Spleen (tissue), 11 donors: Measurements from ENCODE around the gene COQ6. TPM values are rescaled to one million over a fixed set of nuclear protein-coding genes. Genes with fewer than 3 reads are reported as not detected.
"Not testable (repeated sequence)": the region's sequence is repeated elsewhere in the genome, so short reads cannot be mapped to it uniquely, and the experiment has no call there.

Experiments
- DNase-seq: peaks from one replicate; pipeline ENCODE4 v3.0.0-alpha.2; 2020
- H3K27ac ChIP-seq, 8 donors: fragments of 200-600 bp; sonication (generic) in 7 of 8; 1 replicate in 4 of 8; 2 replicates in 4 of 8; pipeline versions ENCODE4 v1.5.0 to v1.8.0; 2016 to 2021; ENCODE audit warnings: inconsistent platforms in 4 of 8, mild to moderate bottlenecking in 4 of 8, moderate library complexity in 1 of 8
- H3K27me3 ChIP-seq, 7 donors: fragments of 200-600 bp; sonication (generic) in 6 of 7; replicated peaks in 1 of 7; 1 replicate in 4 of 7; 2 replicates in 3 of 7; pipeline versions ENCODE4 v1.5.0 to v1.8.0; 2016 to 2021; ENCODE audit warnings: inconsistent platforms in 3 of 7, mild to moderate bottlenecking in 1 of 7
- H3K36me3 ChIP-seq, 6 donors: fragments of 200-600 bp; sonication (generic) in 5 of 6; 1 replicate in 4 of 6; 2 replicates in 2 of 6; pipeline versions ENCODE4 v1.5.0 to v1.8.0; 2016 to 2021; ENCODE audit warnings: inconsistent platforms in 2 of 6
- H3K4me1 ChIP-seq, 6 donors: fragments of 200-600 bp; sonication (generic) in 5 of 6; 1 replicate in 3 of 6; 2 replicates in 3 of 6; pipeline versions ENCODE4 v1.5.0 to v1.8.0; 2016 to 2021; ENCODE audit warnings: inconsistent platforms in 3 of 6
- H3K4me3 ChIP-seq, 8 donors: fragments of 200-600 bp; sonication (generic) in 7 of 8; 1 replicate in 4 of 8; 2 replicates in 4 of 8; pipeline versions ENCODE4 v1.5.0 to v1.8.0; 2016 to 2021; ENCODE audit warnings: inconsistent platforms in 4 of 8, mild to moderate bottlenecking in 4 of 8, moderate library complexity in 2 of 8
- H3K9me3 ChIP-seq, 8 donors: fragments of 200-600 bp; sonication (generic) in 7 of 8; 1 replicate in 4 of 8; 2 replicates in 4 of 8; pipeline versions ENCODE4 v1.5.0 to v1.8.0; 2016 to 2021; ENCODE audit warnings: inconsistent platforms in 4 of 8
- POLR2A ChIP-seq, 3 donors: fragments of 450-650 bp; IDR thresholded peaks; one replicate each; pipeline ENCODE4 v1.5.1; 2017; ENCODE audit warnings: antibody characterized with exemption in 3 of 3, mild to moderate bottlenecking in 1 of 3
- POLR2AphosphoS5 ChIP-seq, 3 donors: sonication (generic); formaldehyde crosslinking; IDR thresholded peaks; one replicate each; pipeline ENCODE4 v1.5.1; 2017; ENCODE audit warnings: antibody characterized with exemption in 3 of 3
- WGBS, 5 donors: extraction: QIAGEN DNeasy Blood & Tissue Kit in 3 of 5; methylation state at CpG; one replicate each; pipeline versions ENCODE4 v1.1.5 to v1.1.7; 2013 to 2018; 5-methylcytosine and 5-hydroxymethylcytosine counted together
- intact Hi-C: fragments of 100-400 bp; cut with DNase I; formaldehyde crosslinking; loops from one replicate; pipeline ENCODE4 v1.15.0; 2023; ENCODE audit warnings: low total_unique reads
- polyA plus RNA-seq, 3 donors: library from polyadenylated mRNA; stranded (reverse); fragments of 200-250 nt; gene quantifications; one replicate each; pipeline ENCODE4 v1.2.1, GENCODE V29; 2013
- small RNA-seq, 4 donors: library from RNA; depleted of rRNA; stranded (forward); fragments of <200 nt; gene quantifications; one replicate each; pipeline ENCODE3, GENCODE V24; 2016
- total RNA-seq, 7 donors: library from RNA; depleted of rRNA in 3 of 7; stranded (reverse); fragments of >200 nt in 3 of 7; fragmentation: NEBNext Ultra II Directional in 4 of 7; extraction: Animal tissue kit (Norgen Biotek cat#: 25700) in 4 of 7; gene quantifications; one replicate each; pipeline versions ENCODE4 v1.1.0 to v1.2.1, GENCODE V29; 2016 to 2021
- TF ChIP-seq, protein P1 (sequence below), 11 experiments: fragments of 200-600 bp in 7 of 11; fragments of 450-650 bp in 4 of 11; sonication (generic) in 4 of 11; IDR thresholded peaks in 8 of 11; conservative IDR thresholded peaks in 3 of 11; 1 replicate in 7 of 11; 2 replicates in 4 of 11; pipeline versions ENCODE4 v1.4.0 to v1.8.0; 2016 to 2021; ENCODE audit warnings: antibody characterized with exemption in 11 of 11, inconsistent platforms in 4 of 11, mild to moderate bottlenecking in 1 of 11
- donor health status: healthy with polysubstance abuse.
- donor health status: DM: no; HTN: no; CAD: no; lungs with moderate emphysema.
- donor health status: DM: no; HTN: no; CAD: no.
- donor health status: Bipolar disorder and iron deficiency.
- donor health status: healthy.
- donor health status: DM: no; HTN: no; CAD: no.
- donor health status: DM: yes; HTN: yes; CAD: no.

The COQ6 gene
- total and polyA plus RNA-seq, 10 donors = 15.1 to 35.4 (median 24.1) TPM

DNA sequence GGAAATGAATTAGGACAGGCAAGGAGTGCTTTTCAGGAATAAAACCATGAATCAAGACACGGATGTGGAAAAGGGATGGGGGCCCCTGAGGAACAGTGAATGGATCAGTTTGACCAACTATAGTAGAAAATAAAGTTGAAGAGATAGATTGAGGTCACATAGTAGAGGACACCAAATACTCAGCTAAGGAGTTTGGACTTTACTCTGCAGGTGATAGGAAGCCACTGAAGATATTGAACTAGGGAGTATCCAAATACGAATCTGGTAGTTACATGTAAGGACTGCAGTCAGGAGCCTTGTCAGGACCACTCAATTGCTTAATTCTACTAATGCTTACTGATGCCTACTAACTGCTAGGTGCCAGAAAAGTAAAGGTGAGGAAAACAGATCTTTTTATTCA lies 48.6 kb downstream of the COQ6 start:
- no peak for DNase-seq
- no peak for TF ChIP-seq POLR2A (IDR thresholded peaks at IDR 0.05)
- whole genome bisulfite sequencing, 5 donors = 86 to 93% (median 92%) methylated on average over 2 of the region's 2 CpGs
- intact Hi-C loops = no loop called here
- no peaks in the 10 kb centered on the region for H3K9me3 ChIP-seq
- H3K27me3 ChIP-seq = no peaks in the 10 kb centered on the region
- H3K27ac ChIP-seq = no peak overlapping the region
- no peaks in the 10 kb centered on the region for H3K4me1 ChIP-seq
- no peak overlapping the region for H3K4me3 ChIP-seq
- peaks cover 0 to 53% (median 4%) of the 10 kb centered on the region in 6 donors for H3K36me3 ChIP-seq

DNA sequence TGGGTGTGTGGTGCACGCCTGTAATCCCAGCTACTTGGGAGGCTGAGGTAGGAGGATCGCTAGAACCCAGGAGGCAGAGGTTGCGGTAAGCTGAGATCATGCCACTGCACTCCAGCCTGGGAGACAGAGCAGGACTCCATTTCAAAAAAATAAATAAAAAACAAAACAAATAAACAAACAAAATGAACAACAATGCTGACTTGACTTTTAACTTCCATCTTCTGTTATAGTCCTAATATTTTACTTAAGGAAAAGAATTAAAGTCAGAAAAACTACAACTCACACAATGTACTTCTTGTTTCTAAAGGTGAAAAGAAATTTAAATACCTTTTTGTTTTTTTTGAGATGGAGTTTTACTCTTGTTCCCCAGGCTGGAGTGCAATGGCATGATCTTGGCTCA lies 55.6 kb downstream of the COQ6 start:
- H3K4me3 ChIP-seq, H3K27me3 ChIP-seq, H3K9me3 ChIP-seq, H3K27ac ChIP-seq, intact Hi-C loops, H3K4me1 ChIP-seq, DNase-seq: not testable (repeated sequence)
- 95 to 98% (median 98%) methylated on average over 3 of the region's 3 CpGs for WGBS, 5 donors
- H3K36me3 ChIP-seq = peaks cover 0 to 85% (median 17%) of the 10 kb centered on the region in 6 donors

DNA sequence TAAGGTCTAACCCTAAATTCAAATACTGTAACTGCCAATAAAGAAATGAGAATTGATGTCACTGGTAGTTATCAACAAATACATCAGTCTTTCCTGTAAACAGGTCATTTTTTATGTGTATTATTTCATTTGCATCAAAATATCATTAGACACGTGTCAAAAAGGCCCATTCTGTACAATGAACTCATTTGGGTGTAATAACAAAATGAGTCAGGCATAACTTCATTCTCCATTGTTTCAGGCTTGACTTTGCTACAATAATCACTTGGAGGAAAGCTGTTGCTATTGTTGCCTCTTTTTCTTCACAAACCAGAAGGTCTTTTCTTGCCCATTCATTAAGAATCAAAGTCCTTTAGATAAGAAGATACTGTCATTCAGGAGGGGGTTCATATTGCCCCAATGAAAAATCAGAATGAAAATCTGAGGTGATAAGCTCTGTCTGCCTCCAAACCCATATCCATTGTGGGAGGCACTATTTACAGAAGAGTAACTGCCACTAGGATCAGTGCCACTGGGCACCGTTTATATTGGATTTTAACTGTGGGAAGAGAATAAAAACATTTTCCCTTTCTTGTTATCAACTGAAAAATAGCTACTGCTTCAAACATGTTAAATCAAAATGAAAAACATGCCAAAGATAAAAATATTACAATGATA lies 58.9 kb downstream of the COQ6 start:
- WGBS, 5 donors = 75 to 95% (median 91%) methylated on average over 2 of the region's 2 CpGs
- TF ChIP-seq, protein P1, sequence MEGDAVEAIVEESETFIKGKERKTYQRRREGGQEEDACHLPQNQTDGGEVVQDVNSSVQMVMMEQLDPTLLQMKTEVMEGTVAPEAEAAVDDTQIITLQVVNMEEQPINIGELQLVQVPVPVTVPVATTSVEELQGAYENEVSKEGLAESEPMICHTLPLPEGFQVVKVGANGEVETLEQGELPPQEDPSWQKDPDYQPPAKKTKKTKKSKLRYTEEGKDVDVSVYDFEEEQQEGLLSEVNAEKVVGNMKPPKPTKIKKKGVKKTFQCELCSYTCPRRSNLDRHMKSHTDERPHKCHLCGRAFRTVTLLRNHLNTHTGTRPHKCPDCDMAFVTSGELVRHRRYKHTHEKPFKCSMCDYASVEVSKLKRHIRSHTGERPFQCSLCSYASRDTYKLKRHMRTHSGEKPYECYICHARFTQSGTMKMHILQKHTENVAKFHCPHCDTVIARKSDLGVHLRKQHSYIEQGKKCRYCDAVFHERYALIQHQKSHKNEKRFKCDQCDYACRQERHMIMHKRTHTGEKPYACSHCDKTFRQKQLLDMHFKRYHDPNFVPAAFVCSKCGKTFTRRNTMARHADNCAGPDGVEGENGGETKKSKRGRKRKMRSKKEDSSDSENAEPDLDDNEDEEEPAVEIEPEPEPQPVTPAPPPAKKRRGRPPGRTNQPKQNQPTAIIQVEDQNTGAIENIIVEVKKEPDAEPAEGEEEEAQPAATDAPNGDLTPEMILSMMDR (IDR thresholded peaks at IDR 0.05 in 8 of 11, conservative IDR thresholded peaks at IDR 0.05 in 3 of 11) = no peak
- TF ChIP-seq POLR2A (IDR thresholded peaks at IDR 0.05) = no peak
- TF ChIP-seq POLR2AphosphoS5 (IDR thresholded peaks at IDR 0.05) = no peak

More for the DNA sequence above, 58.9 kb downstream of the COQ6 start:
- no peak for DNase-seq
- Histone ChIP-seq H3K36me3 (peaks cover 0 to 94% (median 19%) of the 10 kb centered on the region in 6 donors), H3K4me3 (no peak overlapping the region), H3K27me3 (no peaks in the 10 kb centered on the region), H3K4me1 (no peaks in the 10 kb centered on the region), H3K27ac (no peak overlapping the region), H3K9me3 (no peaks in the 10 kb centered on the region)
- intact Hi-C loops = no loop called here

Small RNAs within 50 kb of the gene (small RNA-seq; reads per million reads assigned to genes)
- 0 reads per million in 4 donors for gene AC005480.2
- gene RF00019 = 0 reads per million in 4 donors

Other genes with a start within 250 kb of the COQ6 start
- 10 to 100 TPM; 21.1 to 31.8 (median 25.4) TPM for gene PNMA1, start 235.9 kb upstream of the COQ6 start, total RNA-seq
- gene PNMA1, start 235.9 kb upstream of the COQ6 start, polyA plus RNA-seq = 10 to 100 TPM; 13.1 to 19.8 (median 13.8) TPM
- gene PTGR2, start 98.5 kb upstream of the COQ6 start, total RNA-seq = 1 to 10 TPM; 3.4 to 8.6 (median 6.3) TPM
- gene PTGR2, start 98.5 kb upstream of the COQ6 start, polyA plus RNA-seq = 1 to 10 TPM; 2.2 to 3.6 (median 3.3) TPM
- gene ZNF410, start 63.4 kb upstream of the COQ6 start, total RNA-seq = 10 to 100 TPM; 41.2 to 52.7 (median 48.5) TPM
- 10 to 100 TPM; 28.0 to 36.8 (median 28.8) TPM for gene ZNF410, start 63.4 kb upstream of the COQ6 start, polyA plus RNA-seq
- 1 to 10 TPM; 2.8 to 4.6 (median 3.4) TPM for gene FAM161B, start 208 bp upstream of the COQ6 start, total RNA-seq
- gene FAM161B, start 208 bp upstream of the COQ6 start, polyA plus RNA-seq = 1 to 10 TPM; 1.8 TPM
- 10 to 100 TPM in 2 of 7 donors, 1 to 10 TPM in 5; 6.8 to 13.9 (median 9.4) TPM for gene ENTPD5, start 69.0 kb downstream of the COQ6 start, total RNA-seq
- 1 to 10 TPM; 2.9 to 3.4 (median 3.2) TPM for gene ENTPD5, start 69.0 kb downstream of the COQ6 start, polyA plus RNA-seq
- gene BBOF1, start 69.0 kb downstream of the COQ6 start, total RNA-seq = 1 to 10 TPM; 1.1 to 8.1 (median 4.2) TPM
- 1 to 10 TPM; 1.0 to 1.6 (median 1.3) TPM for gene BBOF1, start 69.0 kb downstream of the COQ6 start, polyA plus RNA-seq
- gene ALDH6A1, start 134.2 kb downstream of the COQ6 start, total RNA-seq = 10 to 100 TPM; 10.7 to 20.2 (median 12.2) TPM
- 1 to 10 TPM; 2.3 to 4.3 (median 3.2) TPM for gene ALDH6A1, start 134.2 kb downstream of the COQ6 start, polyA plus RNA-seq
- gene LIN52, start 134.7 kb downstream of the COQ6 start, total RNA-seq = 10 to 100 TPM in 3 of 7 donors, 1 to 10 TPM in 4; 6.4 to 11.3 (median 9.7) TPM
- 1 to 10 TPM; 4.0 to 7.0 (median 4.9) TPM for gene LIN52, start 134.7 kb downstream of the COQ6 start, polyA plus RNA-seq